Measurements from ENCODE around the gene OSGIN1. TPM values are rescaled to one million over a fixed set of nuclear protein-coding genes. Genes with fewer than 3 reads are reported as not detected.

OSGIN1 gene
- total RNA-seq, 2 donors from 2014 or later: 6.2 to 6.8 TPM

- intact Hi-C loops (cut with DNase I): loop anchor here in 1 of 2 donors (5.0 kb wide), 1 partner anchor 95 kb away; no protein-coding TSS in a partner anchor
- DNase-seq (ENCODE audit: low spot score): peak; percentile 20
Measured at GRCh38 chr16:83967091-83967490, 14.1 kb downstream of the OSGIN1 start.

- peak; percentile 86 for DNase-seq (ENCODE audit: low spot score)
- intact Hi-C loops (cut with DNase I): loop anchor here (2.0 to 5.0 kb wide), 2 partner anchors 94 to 97 kb away; no protein-coding TSS in a partner anchor
Measured at GRCh38 chr16:83967838-83968305, 14.8 kb downstream of the OSGIN1 start, which contains the start of gene NECAB2. Gene NECAB2 (plus strand): TSS chr16:83968244. CDS start chr16:83968649, 405 bp downstream.

GRCh38 chr16:83968306-83968851, 15.3 kb downstream of the OSGIN1 start:
- intact Hi-C loops (cut with DNase I): loop anchor here (2.0 to 5.0 kb wide), 2 partner anchors 94 to 96 kb away; no protein-coding TSS in a partner anchor
- no peak for DNase-seq (ENCODE audit: low spot score)

GRCh38 chr16:83968891-83969649, 16.0 kb downstream of the OSGIN1 start:
- DNase-seq (ENCODE audit: low spot score): peak; percentile 80
- intact Hi-C loops (cut with DNase I): loop anchor here (2.0 to 5.0 kb wide), 2 partner anchors 93 to 96 kb away; no protein-coding TSS in a partner anchor

GRCh38 chr16:83969771-83970429, 16.9 kb downstream of the OSGIN1 start:
- DNase-seq (ENCODE audit: low spot score): peak; percentile 75
- intact Hi-C loops (cut with DNase I): loop anchor here (2.0 to 5.0 kb wide), 3 partner anchors 92 to 212 kb away; no protein-coding TSS in a partner anchor

GRCh38 chr16:83970430-83970815, 17.4 kb downstream of the OSGIN1 start:
- intact Hi-C loops (cut with DNase I): loop anchor here in 1 of 2 donors (5.0 kb wide), 1 partner anchor 212 kb away; no protein-coding TSS in a partner anchor
- peak; percentile 62 for DNase-seq (ENCODE audit: low spot score)

GRCh38 chr16:83971165-83972130, 18.4 kb downstream of the OSGIN1 start:
- peak; percentile 74 for DNase-seq (ENCODE audit: low spot score)
- intact Hi-C loops (cut with DNase I): loop anchor here in 1 of 2 donors (5.0 kb wide), 1 partner anchor 211 kb away; no protein-coding TSS in a partner anchor

- intact Hi-C loops (cut with DNase I): loop anchor here in 1 of 2 donors (5.0 kb wide), 1 partner anchor 210 kb away; no protein-coding TSS in a partner anchor
Measured at GRCh38 chr16:83972256-83973008, 19.4 kb downstream of the OSGIN1 start.

GRCh38 chr16:83973077-83973476, 20.0 kb downstream of the OSGIN1 start:
- DNase-seq (ENCODE audit: low spot score): peak; percentile 57
- intact Hi-C loops (cut with DNase I): loop anchor here in 1 of 2 donors (5.0 kb wide), 1 partner anchor 209 kb away; no protein-coding TSS in a partner anchor

More at GRCh38 chr16:83972256-83973008, 19.4 kb downstream of the OSGIN1 start:
- DNase-seq (ENCODE audit: low spot score): peak; percentile 31

GRCh38 chr16:83973581-83974385, 20.7 kb downstream of the OSGIN1 start:
- intact Hi-C loops (cut with DNase I): loop anchor here in 1 of 2 donors (5.0 kb wide), 1 partner anchor 209 kb away; no protein-coding TSS in a partner anchor
- DNase-seq (ENCODE audit: low spot score): peak; percentile 67

- DNase-seq (ENCODE audit: low spot score): peak; percentile 20
- intact Hi-C loops (cut with DNase I): loop anchor here in 1 of 2 donors (5.0 kb wide), 1 partner anchor 208 kb away; no protein-coding TSS in a partner anchor
Measured at GRCh38 chr16:83974475-83974874, 21.4 kb downstream of the OSGIN1 start.

- DNase-seq (ENCODE audit: low spot score): no peak
Measured at GRCh38 chr16:83975590-83976260, 22.7 kb downstream of the OSGIN1 start.

GRCh38 chr16:83977056-83977815, 24.2 kb downstream of the OSGIN1 start:
- intact Hi-C loops (cut with DNase I): no loop called here
- no peak for DNase-seq (ENCODE audit: low spot score)

More at GRCh38 chr16:83975590-83976260, 22.7 kb downstream of the OSGIN1 start:
- intact Hi-C loops (cut with DNase I): no loop called here

- no peak for DNase-seq (ENCODE audit: low spot score)
- intact Hi-C loops (cut with DNase I): no loop called here
Measured at GRCh38 chr16:83978401-83978904, 25.4 kb downstream of the OSGIN1 start.

GRCh38 chr16:83979441-83979840, 26.4 kb downstream of the OSGIN1 start:
- DNase-seq (ENCODE audit: low spot score): no peak
- intact Hi-C loops (cut with DNase I): no loop called here

All from posterior vena cava (tissue), 2 donors.